HG02623 (cell line): Measurements from ENCODE around the gene ULK4.

ENCODE experiments used
- ATAC-seq: cut with Tn5 transposase; IDR thresholded peaks from one replicate; pipeline ENCODE4 v1.9.1; 2021; ENCODE audit warnings: moderate library complexity; ENCODE audit not compliant: unreplicated experiment

ULK4 gene

DNA sequence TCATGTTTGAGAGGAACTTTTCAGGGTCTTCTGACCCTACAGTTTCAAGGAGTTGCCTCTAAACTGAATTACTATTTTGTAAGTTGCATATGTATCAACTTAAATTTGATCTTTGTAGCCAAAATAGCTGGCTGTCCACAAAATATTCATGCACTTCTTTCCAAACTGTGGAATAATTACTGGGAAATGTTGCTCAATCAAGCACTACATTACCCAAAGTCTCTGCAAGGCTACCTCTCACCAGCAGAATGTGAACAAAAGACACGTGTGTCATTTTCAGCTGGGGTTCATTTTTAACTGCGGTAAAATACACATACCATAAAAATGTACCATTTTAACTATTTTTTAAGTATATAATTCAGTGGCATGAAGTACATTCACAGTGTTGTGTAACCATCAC is 442.2 kb downstream of the ULK4 start:
- no peak for ATAC-seq

DNA sequence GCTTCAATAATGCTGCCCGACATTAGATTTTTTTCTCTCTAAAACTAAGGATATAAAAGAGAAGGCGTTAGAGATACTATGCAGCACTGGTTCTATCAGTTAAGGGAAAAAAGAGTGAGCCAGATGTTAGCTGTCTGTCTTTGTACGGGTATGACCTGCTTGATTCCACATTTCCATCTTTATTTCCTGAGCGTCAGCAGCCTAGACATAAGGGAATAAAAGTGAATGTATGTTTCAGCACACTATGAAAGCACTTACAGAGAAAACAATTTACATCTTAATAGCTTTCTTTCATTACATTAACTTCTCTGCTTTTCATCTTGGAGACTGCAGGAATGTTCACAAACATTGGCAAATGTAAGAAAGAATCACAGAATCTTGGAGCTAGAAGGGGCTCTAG is 443.3 kb downstream of the ULK4 start:
- no peak for ATAC-seq

DNA sequence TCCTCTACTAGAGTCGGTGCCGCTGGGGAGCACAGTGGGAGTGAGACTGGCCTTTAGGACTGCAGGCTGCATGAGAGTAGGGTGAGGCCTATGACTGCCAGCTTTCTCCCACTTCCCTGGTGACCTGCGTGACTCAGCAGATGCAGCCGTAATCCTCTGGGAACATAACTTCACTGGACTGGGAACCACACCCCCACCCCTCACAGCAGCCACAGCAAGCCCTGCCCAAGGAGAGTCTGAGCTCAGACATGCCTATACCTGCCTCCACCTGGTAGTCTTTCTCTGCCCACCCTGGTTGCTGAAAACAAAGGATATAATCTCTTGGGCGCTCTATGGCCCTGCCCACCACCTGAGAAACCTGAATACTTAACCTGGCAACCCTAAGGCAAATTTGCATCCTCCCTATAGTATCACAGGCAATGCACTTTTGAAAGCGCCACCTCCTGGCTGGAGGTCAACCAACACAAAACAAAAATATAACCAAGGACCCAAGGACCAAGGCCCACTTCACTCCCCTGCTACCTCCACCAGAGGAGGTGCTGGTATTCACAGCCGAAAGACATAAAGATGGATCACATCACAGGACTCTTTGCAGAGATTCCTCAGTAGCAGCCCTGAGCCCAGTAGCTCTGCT is 453.7 kb downstream of the ULK4 start:
- no peak for ATAC-seq

- ATAC-seq: no peak
Observed at GRCh38 chr3:41507336-41508062, 454.4 kb downstream of the ULK4 start.

- no peak for ATAC-seq
Observed at GRCh38 chr3:41503998-41504623, 457.8 kb downstream of the ULK4 start.

- no peak for ATAC-seq
Observed at GRCh38 chr3:41502481-41502880, 459.4 kb downstream of the ULK4 start.

- no peak for ATAC-seq
Observed at GRCh38 chr3:41502023-41502422, 459.9 kb downstream of the ULK4 start.

DNA sequence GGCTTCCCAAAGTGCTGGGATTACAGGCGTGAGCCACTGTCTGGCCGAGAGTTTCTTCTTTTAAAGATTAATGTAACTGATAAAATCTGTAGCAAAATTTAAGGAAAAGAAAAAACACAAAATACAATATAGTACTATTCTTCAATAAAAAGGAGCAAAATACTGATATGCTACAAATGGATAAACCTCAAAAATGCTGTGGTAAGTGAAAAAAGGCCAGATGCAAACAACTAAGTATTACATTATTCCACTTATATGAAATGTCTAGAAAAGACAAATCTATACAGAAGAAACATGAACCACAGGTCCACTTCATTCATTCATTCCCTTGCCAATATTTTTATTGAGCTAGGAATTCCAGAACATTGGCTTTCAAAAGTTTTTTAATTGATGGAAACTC is 463.1 kb downstream of the ULK4 start:
- no peak for ATAC-seq

DNA sequence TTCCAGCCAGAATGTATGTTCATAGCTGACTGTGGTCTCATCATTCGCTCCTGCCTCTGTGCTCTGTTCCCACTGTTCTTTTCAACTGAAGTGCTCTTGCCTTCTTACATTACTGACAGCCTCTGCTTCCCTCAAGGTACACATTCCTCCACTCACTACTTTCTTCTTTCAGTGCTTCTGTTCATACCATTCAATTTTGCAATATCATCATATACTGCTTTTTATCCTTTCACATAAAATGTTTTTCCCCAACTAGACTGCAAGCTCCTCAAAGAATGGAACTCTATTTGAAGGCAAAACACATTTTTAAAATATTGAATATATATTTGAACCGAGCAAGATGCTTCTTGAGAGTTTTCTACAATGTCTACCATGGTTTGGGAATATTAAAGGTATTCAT is 471.5 kb downstream of the ULK4 start:
- ATAC-seq: no peak

- no peak for ATAC-seq
Observed at GRCh38 chr3:41489231-41489630, 472.7 kb downstream of the ULK4 start.

- no peak for ATAC-seq
Observed at GRCh38 chr3:41488501-41488900, 473.4 kb downstream of the ULK4 start.

GRCh38 chr3:41485484-41485883 is 476.4 kb downstream of the ULK4 start:
- no peak for ATAC-seq

GRCh38 chr3:41482134-41482533 is 479.8 kb downstream of the ULK4 start:
- no peak for ATAC-seq

DNA sequence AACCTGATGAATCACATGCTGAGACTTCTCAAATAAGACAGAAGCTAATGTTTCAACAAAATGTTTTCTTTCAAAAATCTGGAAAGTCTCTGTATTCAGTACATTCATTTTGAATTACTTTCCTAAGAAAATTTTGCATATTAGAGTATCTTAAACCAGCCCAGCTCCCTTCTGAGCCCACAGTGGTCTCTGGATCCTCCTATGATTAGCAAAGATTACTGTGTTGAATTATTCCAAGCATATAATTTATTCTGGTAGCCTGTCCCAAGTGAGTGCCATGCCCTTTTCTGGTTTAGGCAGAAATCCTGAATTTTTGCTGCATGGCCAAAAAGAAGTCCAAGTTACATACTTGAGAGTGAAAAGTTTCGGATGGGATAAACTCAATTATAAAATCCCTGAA is 483.6 kb downstream of the ULK4 start:
- ATAC-seq: no peak

DNA sequence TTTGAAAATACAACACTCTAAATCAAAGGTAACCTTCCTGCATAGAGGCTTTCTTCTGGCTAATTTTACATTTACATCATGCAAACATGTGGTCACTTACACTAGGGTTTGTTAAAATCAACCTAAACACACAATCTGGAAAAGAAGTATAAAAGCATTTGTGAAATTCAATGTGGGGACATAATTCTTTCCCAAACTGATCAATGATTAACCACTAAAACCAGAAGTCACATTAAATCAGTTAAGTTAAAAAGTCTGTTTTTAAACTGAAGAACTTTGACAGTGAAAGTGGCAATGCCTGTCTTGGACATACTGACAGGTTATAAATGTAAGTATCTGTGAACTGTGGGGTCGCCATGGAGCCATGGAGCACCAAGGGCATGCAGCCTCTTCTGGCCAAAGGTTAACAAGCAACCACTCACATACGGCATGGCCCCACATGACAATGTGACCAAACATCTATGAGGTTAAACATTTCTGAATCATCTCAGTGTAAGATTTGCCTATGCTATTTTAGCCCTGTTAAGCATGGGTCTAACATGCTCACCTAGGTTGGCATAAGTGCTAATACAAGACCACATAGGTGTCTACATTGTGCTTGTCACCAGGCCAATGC is 484.4 kb downstream of the ULK4 start:
- ATAC-seq: no peak

DNA sequence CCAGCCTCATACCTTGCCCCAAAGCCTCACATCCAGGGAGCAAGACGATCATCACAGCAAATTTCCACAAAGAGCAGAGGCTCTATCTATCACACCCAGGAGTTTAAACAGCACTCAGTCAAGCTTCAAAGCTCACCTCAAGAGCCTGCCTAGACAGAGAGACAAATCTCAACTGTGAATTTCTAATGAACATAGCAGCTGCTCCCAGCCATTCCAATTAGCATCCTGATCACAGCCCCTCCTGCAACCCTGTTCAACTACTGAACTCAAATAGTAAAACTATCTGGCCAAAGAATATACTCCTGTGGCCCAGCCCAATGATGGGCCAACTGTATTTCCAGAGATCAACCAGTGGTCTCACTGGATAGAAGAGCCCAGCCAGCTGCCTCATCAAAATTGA is 492.8 kb downstream of the ULK4 start:
- no peak for ATAC-seq

- ATAC-seq: no peak
Observed at GRCh38 chr3:41467481-41467880, 494.4 kb downstream of the ULK4 start.

GRCh38 chr3:41464858-41465257 is 497.0 kb downstream of the ULK4 start:
- ATAC-seq: no peak

GRCh38 chr3:41464401-41464800 is 497.5 kb downstream of the ULK4 start:
- ATAC-seq: no peak

DNA sequence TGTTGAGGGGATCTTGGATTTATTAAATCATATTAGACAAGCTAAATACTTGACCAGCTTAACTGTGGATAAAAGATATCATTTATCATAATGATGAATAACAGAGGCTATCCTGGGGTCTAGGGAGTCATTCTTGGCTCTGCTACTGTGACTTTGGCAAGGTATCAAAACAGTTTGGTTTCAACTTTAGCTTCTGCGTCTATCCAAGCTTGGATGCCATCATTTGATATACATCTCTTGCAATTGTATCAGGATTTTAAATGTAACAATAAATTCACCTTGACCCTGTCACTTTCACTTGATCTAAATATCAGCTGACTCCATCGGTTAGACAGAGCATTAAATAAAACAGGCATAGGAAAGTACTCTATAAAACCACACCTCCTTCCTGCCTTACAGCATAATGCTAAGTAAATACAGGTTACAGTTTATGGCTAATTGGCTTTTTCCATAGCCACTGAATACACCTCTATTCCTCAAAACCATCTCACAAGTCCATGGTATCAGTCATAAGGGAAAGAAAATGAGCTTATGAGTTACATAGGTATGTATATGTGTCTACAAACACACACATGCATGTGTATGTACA is 499.7 kb downstream of the ULK4 start:
- ATAC-seq: no peak

DNA sequence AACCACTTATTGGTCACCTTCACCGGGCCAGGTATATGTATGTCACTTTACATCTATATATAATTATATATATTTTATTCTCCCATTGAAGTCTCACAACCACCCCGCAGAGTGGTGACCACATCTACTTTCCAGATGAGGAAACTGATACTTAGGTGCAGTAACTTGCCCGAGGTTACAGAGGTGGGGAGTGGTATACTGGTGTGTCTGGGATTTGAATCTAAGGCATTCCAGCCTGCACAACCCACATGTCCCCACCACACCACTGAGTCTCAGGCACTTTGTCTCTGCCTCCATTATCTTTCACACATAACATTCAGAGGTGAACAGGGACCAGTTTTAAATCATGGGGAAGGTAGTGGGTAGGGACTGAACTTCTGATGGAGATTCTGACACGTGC is 501.2 kb downstream of the ULK4 start:
- ATAC-seq: no peak

GRCh38 chr3:41457176-41457575 is 504.7 kb downstream of the ULK4 start:
- ATAC-seq: no peak
